Liver (tissue), 9 donors: ENCODE measurements around the gene ITIH5. TPM values are rescaled to one million over a fixed set of nuclear protein-coding genes. Genes with fewer than 3 reads are reported as not detected.

Experiments used
- DNase-seq: peaks from one replicate; pipeline ENCODE4 v3.0.0-alpha.2; 2017; ENCODE audit warnings: low spot score
- H3K27ac ChIP-seq, 2 donors: one replicate each; pipeline ENCODE4 v1.7.0; 2013; ENCODE audit warnings: inconsistent platforms in 2 of 2, low read length in 2 of 2, control low read depth in 1 of 2, low read depth in 1 of 2, mild to moderate bottlenecking in 1 of 2
- H3K27me3 ChIP-seq, 4 donors: one replicate each; pipeline versions ENCODE4 v1.6.1 to v1.7.0; 2013; ENCODE audit warnings: low read length in 3 of 4, inconsistent platforms in 1 of 4, mild to moderate bottlenecking in 1 of 4, moderate library complexity in 1 of 4; ENCODE audit not compliant: control insufficient read depth in 4 of 4, insufficient read depth in 4 of 4
- H3K36me3 ChIP-seq, 4 donors: one replicate each; pipeline versions ENCODE4 v1.6.1 to v1.7.0; 2013; ENCODE audit warnings: low read length in 3 of 4, mild to moderate bottlenecking in 3 of 4, low read depth in 1 of 4, moderate library complexity in 1 of 4; ENCODE audit not compliant: control insufficient read depth in 4 of 4, insufficient read depth in 3 of 4
- H3K4me1 ChIP-seq, 4 donors: one replicate each; pipeline versions ENCODE4 v1.6.1 to v1.7.0; 2013; ENCODE audit warnings: low read length in 3 of 4, mild to moderate bottlenecking in 3 of 4, moderate library complexity in 1 of 4; ENCODE audit not compliant: control insufficient read depth in 4 of 4, insufficient read depth in 4 of 4
- H3K4me3 ChIP-seq, 3 donors: one replicate each; pipeline versions ENCODE4 v1.6.1 to v1.7.0; 2013; ENCODE audit warnings: low read length in 3 of 3, control low read depth in 1 of 3, low read depth in 1 of 3, mild to moderate bottlenecking in 1 of 3
- H3K9ac ChIP-seq, 2 donors: one replicate each; pipeline ENCODE4 v1.7.0; 2013; ENCODE audit warnings: low read length in 2 of 2, mild to moderate bottlenecking in 2 of 2, moderate library complexity in 2 of 2, control low read depth in 1 of 2, low read depth in 1 of 2
- H3K9me3 ChIP-seq, 4 donors: one replicate each; pipeline versions ENCODE4 v1.6.1 to v1.7.0; 2013; ENCODE audit warnings: low read length in 3 of 4; ENCODE audit not compliant: control insufficient read depth in 4 of 4
- ATF3 ChIP-seq: IDR thresholded peaks from 2 replicates; pipeline ENCODE4 v1.6.1; 2016; ENCODE audit warnings: antibody characterized with exemption
- CTCF ChIP-seq: fragments of 150-350 bp; IDR thresholded peaks from 2 replicates; pipeline ENCODE4 v1.5.1; 2017; ENCODE audit warnings: improper control_type of control experiment, low read depth, low read length; ENCODE audit not compliant: missing input control
- EGR1 ChIP-seq, 2 donors: IDR thresholded peaks; 2 replicates each; pipeline ENCODE4 v1.6.1; 2016 to 2018; ENCODE audit warnings: antibody characterized with exemption in 2 of 2, low read depth in 2 of 2
- FOXA1 ChIP-seq: IDR thresholded peaks from 2 replicates; pipeline ENCODE4 v1.6.1; 2016; ENCODE audit warnings: antibody characterized with exemption
- FOXA2 ChIP-seq: IDR thresholded peaks from 2 replicates; pipeline ENCODE4 v1.6.1; 2016; ENCODE audit warnings: antibody characterized with exemption
- GABPA ChIP-seq, 2 donors: IDR thresholded peaks in 1 of 2; conservative IDR thresholded peaks in 1 of 2; 2 replicates each; pipeline ENCODE4 v1.6.1; 2016; ENCODE audit warnings: antibody characterized with exemption in 2 of 2, mild to moderate bottlenecking in 1 of 2, moderate library complexity in 1 of 2
- HNF4A ChIP-seq, 2 donors: conservative IDR thresholded peaks; 2 replicates each; pipeline ENCODE4 v1.6.1; 2016; ENCODE audit warnings: antibody characterized with exemption in 2 of 2, mild to moderate bottlenecking in 2 of 2
- HNF4G ChIP-seq: IDR thresholded peaks from 2 replicates; pipeline ENCODE4 v1.6.1; 2016; ENCODE audit warnings: antibody characterized with exemption
- JUND ChIP-seq, 2 donors: IDR thresholded peaks; 2 replicates each; pipeline ENCODE4 v1.6.1; 2016; ENCODE audit warnings: antibody characterized with exemption in 2 of 2
- MAX ChIP-seq: IDR thresholded peaks from 2 replicates; pipeline ENCODE4 v1.6.1; 2016; ENCODE audit warnings: antibody characterized with exemption
- RXRA ChIP-seq, 2 donors: IDR thresholded peaks; 2 replicates each; pipeline ENCODE4 v1.6.1; 2017 to 2018; ENCODE audit warnings: antibody characterized with exemption in 2 of 2, mild to moderate bottlenecking in 1 of 2
- SP1 ChIP-seq: IDR thresholded peaks from 2 replicates; pipeline ENCODE4 v1.6.1; 2018; ENCODE audit warnings: antibody characterized with exemption, mild to moderate bottlenecking
- YY1 ChIP-seq: IDR thresholded peaks from 2 replicates; pipeline ENCODE4 v1.6.1; 2016; ENCODE audit warnings: antibody characterized with exemption, mild to moderate bottlenecking
- ZBTB33 ChIP-seq: IDR thresholded peaks from 2 replicates; pipeline ENCODE4 v1.6.1; 2016; ENCODE audit warnings: antibody characterized with exemption
- WGBS: extraction: QIAGEN DNeasy Blood & Tissue Kit; methylation state at CpG from one replicate; pipeline ENCODE4 v1.1.7; 2013; 5-methylcytosine and 5-hydroxymethylcytosine counted together
- polyA plus RNA-seq, 2 donors: library from polyadenylated mRNA; stranded (reverse) in 1 of 2; unstranded in 1 of 2; fragments of 200-250 nt in 1 of 2; fragments of >200 nt in 1 of 2; fragmentation: Nextera tagmentation in 1 of 2; extraction: Ambion mirVana in 1 of 2; gene quantifications; one replicate each; pipeline versions ENCODE4 v1.2.1 to v1.2.3, GENCODE V29; 2013 to 2015
- total RNA-seq, 2 donors: library from RNA; depleted of rRNA; stranded (reverse); fragments of >200 nt; gene quantifications; one replicate each; pipeline ENCODE4 v1.2.3, GENCODE V29; 2014
- donor health status: healthy.
- donor health status: healthy.
- donor health status: healthy.
- donor health status: healthy.
- donor health status: healthy.

ITIH5 gene
- total and polyA plus RNA-seq, 4 donors: 0.60 to 1.3 (median 0.98) TPM

DNA sequence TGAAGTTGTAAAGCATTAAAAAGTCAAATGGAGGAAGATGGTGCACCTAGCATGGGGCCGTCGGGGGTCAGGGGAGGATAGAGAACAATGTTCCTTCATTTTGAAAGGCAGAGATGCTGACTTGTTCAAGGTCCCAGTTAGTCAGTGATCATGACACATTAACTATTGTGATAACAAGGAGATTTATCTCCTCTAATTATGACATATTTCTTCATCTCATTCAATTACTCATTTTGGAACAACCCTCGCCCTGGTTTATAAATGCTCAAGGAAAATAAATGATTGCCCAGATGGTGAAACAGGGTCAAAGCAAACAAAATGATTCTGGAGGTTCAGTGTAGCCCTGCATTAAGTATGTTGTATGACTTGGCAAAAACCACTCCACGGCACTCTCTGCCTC lies 106.2 kb downstream of the ITIH5 start (continued):
- TF ChIP-seq ZBTB33 (no peak), FOXA2 (no peak), JUND (IDR thresholded peaks at IDR 0.05) (no peak), EGR1 (IDR thresholded peaks at IDR 0.05; ENCODE audit: low read depth in 2 of 2) (no peak), YY1 (no peak), HNF4A (conservative IDR thresholded peaks at IDR 0.05) (no peak), FOXA1 (no peak), SP1 (no peak), RXRA (IDR thresholded peaks at IDR 0.05) (no peak)

DNA sequence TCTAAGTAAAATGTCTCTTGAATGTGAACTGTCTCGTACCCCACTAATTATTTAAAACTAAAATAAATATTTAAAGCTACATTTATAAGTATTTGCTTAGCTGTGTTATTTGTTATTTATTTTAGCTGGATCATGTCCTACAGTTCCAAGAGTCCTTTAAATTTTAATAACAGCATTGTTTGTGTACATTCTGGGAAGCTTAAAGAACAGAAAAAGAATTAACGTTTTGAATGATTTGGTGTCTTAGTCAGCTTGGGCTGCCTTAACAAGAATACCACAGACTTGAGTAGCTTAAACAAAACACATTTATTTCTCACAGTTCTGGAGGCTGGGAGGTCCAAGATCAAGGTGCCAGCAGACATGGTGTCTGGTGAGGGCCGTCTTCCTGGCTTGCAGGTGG lies 107.4 kb downstream of the ITIH5 start:
- Histone ChIP-seq H3K4me1 (peaks cover 0 to 8% (median 7%) of the 10 kb centered on the region in 4 donors), H3K36me3 (no peaks in the 10 kb centered on the region), H3K9me3 (no peaks in the 10 kb centered on the region), H3K4me3 (no peak overlapping the region), H3K27ac (no peak overlapping the region), H3K27me3 (no peaks in the 10 kb centered on the region), H3K9ac (no peak overlapping the region)
- no peak for TF ChIP-seq EGR1 (IDR thresholded peaks at IDR 0.05; ENCODE audit: low read depth in 2 of 2)
- TF ChIP-seq SP1: no peak
- no peak for TF ChIP-seq MAX
- TF ChIP-seq FOXA1: no peak
- TF ChIP-seq HNF4G: no peak
- TF ChIP-seq FOXA2: no peak
- TF ChIP-seq ZBTB33: no peak
- no peak for DNase-seq
- 55% methylated on average over 3 of the region's 3 CpGs for WGBS

DNA sequence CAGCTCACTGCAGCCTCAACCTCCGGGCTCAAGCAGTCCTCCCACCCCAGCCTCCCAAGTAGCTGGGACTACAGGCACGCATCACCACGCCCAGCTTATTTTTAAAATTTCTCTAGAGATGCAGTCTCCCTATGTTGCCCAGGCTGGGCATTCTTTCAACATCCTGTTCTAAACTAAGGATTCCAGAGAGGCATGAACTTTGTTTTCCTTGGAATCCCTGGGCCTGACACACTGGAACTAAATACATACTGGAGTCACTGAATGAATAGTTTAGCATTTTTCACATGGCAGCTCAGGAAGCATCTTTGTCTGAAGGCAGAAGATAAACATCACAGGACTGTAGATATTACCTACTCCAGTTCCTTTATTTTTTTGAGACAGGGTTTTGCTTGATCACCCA lies 108.7 kb downstream of the ITIH5 start:
- no peak for TF ChIP-seq RXRA (IDR thresholded peaks at IDR 0.05)
- no peak for TF ChIP-seq ATF3
- no peak for TF ChIP-seq FOXA2
- TF ChIP-seq SP1: no peak
- no peak for TF ChIP-seq CTCF
- no peak for TF ChIP-seq HNF4A (conservative IDR thresholded peaks at IDR 0.05)
- no peak for TF ChIP-seq GABPA (IDR thresholded peaks at IDR 0.05 in 1 of 2, conservative IDR thresholded peaks at IDR 0.05 in 1 of 2)
- WGBS: 92% methylated on average over 3 of the region's 3 CpGs
- Histone ChIP-seq H3K36me3 (no peaks in the 10 kb centered on the region), H3K27ac (no peak overlapping the region), H3K4me1 (peaks cover 0 to 8% (median 7%) of the 10 kb centered on the region in 4 donors), H3K9ac (no peak overlapping the region), H3K27me3 (no peaks in the 10 kb centered on the region), H3K9me3 (no peaks in the 10 kb centered on the region), H3K4me3 (no peak overlapping the region)
- DNase-seq: no peak
